ENCODE measurements around the gene PARVG.

The PARVG gene

DNA sequence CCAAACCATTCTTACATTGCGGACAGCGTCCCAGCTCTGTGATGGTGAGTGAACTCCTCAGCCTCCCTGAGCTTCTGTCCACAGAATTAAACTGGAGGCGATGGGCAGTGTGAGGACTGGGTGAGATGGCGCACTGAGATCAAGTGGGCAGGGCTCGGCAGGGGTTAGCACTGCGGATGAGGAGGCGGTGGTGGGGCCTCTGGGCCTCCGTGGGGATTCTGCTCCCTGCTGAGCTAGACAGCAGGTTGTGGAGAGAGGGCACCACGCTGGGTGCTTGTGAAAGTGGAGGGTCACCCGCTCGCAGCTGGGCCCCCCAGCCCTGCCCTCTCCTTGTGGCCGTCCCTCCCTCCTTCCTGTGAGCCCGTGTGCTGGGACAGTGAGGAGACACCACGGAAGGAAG lies 25.6 kb upstream of the PARVG start:
- DNase-seq (ENCODE audit: low read depth in 2 of 2): no peak

DNA sequence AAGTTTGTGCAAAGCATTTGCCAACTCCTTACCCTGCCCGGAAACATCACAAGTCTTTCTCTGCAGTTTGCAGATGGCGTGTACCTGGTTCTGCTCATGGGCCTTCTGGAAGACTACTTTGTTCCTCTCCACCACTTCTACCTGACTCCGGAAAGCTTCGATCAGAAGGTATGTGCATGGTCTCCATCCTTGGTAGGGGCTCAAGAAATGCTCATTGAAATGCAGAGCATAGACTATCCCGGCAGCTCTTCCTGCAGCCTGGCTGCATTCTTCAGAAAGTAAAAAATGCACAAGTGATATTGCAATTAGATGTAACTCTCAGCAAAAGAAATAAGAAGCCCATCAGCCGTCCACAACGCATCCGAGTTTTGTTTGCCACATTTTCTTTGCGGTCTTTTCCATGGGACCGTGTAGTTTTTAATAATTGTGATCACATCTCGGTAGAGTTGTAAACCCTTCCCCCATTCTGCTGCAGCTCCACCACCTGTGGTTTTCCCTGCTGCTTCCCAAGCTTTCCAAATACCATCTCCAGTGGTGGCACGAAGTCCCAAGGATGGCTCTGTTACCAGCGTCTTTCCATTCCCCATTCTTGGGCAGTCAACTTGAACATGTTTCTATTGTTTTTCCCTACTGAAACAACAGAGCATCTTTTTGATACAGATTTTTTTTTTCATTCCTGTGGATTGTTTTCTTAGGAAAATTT lies 22.7 kb upstream of the PARVG start:
- DNase-seq (ENCODE audit: low read depth in 2 of 2): no peak

DNA sequence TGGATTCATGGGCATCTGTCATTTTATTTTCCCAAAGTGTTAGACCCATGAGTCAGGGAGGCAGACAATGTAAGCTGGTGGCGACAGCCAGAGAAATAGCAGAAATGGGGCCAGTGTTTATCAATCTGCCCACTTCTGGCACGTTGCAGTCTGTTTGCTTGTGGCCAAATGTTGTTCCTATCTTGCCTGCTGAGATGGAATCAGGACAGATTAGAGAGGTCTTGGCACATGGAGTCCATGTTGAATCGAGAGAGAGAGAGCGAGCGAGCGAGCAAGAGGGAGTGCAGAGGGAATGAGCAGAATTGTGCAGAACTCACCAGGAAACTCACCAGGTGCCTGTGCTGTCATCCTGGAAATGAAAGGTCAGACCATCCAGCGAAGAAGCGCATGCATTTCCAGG lies 21.9 kb upstream of the PARVG start:
- no peak for DNase-seq (ENCODE audit: low read depth in 2 of 2)

DNA sequence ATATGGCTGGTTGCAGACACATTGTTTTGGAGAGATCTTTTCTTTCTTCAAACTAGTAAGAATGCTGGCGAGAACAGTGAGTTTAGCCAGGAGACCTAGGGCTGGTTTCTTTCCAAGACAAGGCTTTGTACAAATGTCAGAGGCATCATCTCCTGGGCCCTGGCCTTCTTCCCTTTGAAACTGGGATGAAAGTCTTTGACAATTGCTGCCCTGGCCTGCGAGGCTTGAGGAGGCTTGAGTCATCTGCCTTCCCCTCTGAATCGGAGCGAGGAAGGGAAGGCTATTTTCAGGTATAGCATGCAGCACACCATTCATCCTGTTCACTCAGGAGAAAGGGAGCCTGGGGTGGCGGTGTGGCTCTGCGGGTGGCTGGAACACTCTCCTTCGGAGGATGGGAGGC lies 21.5 kb upstream of the PARVG start:
- no peak for DNase-seq (ENCODE audit: low read depth in 2 of 2)

DNA sequence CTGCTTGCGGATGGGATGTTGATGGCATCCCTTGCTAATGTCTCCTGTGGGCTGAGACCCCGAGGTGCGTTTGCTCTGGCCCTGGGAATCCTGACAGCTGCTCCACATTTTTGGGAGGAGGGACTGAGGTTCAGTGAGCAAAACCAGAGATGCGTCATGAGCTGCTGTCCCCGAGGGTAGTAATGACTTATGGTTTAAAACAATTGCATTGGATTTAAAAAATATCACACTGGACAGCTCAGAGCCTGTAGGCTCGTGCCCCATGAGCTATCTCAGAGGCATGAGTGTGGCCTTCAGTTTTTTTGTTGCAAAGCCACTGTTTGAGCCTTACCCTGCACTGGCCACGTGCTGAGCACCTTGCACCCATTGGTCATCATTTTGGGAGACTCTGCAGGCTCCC lies 20.9 kb upstream of the PARVG start:
- no peak for DNase-seq (ENCODE audit: low read depth in 2 of 2)

DNA sequence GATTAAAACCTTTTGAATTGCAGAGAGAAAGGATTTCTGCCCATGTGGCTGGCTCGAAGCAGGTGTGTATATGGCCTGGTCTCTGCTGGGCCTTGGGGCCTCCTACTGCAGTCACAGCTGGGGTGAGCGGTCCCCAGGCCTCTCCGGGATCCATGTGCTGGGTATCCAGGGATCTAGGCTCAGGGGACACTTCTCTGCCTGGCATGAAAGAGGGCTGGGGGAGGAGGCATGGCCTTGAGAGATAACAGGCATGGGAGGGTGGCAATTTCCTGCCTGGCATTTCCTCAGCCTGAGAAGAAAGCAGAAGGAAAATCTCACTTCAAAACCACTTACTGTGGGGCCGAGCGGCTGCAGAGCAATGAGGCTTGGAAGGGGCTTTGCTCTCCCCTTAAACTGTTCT lies 20.3 kb upstream of the PARVG start:
- DNase-seq (ENCODE audit: low read depth in 2 of 2): no peak

DNA sequence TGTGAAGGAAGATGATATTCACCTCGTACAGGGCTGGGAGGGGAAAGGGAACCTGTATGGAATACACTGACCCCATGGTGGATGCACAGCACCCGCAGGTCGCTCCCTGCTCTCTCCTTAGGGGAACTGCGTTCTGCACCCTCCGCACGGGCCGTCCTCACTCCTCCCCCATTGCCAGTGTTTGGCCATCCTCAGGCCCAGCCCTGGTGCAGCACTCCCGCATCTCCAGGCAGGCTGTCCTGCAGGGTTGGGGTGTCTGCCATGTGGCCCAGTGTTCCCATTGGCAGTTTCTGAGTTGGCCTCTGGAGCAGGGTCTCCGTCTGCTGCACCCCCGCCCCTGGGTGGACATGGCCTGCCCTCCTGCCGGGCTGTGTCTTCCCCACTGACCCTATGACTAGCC lies 19.1 kb upstream of the PARVG start:
- DNase-seq (ENCODE audit: low read depth in 2 of 2): no peak

DNA sequence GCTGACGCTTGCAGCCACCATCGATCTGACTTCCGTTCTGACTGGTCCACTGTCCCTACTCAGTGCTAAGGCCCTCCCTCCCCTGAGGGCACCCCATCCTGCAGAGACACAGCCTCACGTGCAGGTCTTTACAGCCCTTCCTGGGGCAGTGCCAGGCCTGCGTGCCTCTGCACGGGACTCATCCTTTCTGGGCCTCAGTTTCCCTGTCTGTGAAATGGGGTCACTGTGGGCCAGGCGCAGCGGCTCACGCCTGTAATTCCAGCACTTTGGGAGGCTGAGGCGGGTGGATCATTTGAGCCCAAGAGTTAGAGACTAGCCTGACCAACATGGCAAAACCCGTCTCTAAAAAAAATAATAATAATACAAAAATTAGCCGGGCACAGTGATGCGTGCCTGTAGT lies 17.8 kb upstream of the PARVG start:
- no peak for DNase-seq (ENCODE audit: low read depth in 2 of 2)

DNA sequence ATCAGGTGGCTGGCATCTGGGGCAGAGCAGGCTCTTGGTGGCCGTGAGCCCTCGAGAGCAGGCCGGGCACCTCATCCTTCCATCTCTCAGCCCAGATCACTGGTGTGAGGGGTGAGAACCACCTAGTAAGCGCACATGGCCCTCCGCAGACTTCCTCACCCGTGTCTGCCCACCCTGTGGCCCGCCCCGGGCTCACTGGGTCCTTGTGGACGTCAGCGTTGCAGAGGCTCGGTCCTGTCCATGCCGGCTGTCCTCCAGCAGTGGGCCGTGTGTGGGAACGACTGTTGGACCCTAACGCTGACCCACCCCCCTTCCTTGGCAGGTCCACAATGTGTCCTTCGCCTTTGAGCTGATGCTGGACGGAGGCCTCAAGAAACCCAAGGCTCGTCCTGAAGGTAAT lies 17.2 kb upstream of the PARVG start:
- DNase-seq (ENCODE audit: low read depth in 2 of 2): no peak

DNA sequence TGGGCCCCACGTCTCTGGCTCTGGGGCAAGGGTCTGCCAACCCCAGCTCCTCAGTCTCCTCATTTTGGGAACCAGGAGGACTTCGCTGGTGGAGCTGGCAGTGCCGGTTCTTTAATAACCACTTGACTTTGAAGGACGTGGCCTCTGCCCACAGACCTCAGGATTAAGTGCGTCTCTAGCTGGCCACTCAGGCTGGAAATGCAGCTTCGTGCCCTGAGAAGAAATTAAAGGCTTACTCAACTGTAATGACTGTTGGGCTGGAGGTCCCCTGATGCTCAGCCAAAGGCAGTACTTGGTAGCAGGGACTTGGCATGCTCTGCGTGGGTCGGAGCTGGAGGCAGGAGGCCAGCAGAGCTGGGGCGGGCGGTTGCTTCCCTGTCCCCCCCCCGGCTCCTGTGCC lies 16.7 kb upstream of the PARVG start:
- DNase-seq (ENCODE audit: low read depth in 2 of 2): no peak

DNA sequence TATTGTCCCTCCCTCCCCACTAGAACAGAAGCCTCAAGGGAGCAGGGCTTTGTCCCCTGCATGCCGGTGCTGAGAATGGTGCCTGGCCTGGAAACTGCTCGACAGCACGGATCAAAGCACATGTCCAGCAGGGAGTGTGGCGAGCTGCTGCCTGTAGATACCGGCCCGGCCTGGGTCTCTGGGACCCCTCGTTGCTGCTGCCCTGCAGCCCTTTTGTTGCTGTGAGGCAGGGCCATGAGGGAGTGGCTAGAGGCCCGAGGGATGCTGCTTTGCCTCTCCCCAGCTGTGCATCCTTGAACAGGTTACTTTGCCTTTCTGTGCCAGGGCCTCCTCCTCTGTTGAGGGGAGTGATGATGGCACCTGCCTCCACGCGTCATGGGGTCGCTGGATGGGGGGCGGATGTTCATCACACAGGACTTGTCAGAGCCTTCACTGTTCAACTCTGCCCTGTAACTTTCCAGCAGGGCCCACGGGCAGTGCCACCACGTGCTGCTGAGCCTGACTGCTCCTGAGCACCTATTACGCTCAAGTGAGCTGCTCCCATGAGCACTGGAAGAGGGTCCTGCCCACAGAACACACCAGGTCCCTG lies 15.3 kb upstream of the PARVG start:
- DNase-seq (ENCODE audit: low read depth in 2 of 2): no peak

DNA sequence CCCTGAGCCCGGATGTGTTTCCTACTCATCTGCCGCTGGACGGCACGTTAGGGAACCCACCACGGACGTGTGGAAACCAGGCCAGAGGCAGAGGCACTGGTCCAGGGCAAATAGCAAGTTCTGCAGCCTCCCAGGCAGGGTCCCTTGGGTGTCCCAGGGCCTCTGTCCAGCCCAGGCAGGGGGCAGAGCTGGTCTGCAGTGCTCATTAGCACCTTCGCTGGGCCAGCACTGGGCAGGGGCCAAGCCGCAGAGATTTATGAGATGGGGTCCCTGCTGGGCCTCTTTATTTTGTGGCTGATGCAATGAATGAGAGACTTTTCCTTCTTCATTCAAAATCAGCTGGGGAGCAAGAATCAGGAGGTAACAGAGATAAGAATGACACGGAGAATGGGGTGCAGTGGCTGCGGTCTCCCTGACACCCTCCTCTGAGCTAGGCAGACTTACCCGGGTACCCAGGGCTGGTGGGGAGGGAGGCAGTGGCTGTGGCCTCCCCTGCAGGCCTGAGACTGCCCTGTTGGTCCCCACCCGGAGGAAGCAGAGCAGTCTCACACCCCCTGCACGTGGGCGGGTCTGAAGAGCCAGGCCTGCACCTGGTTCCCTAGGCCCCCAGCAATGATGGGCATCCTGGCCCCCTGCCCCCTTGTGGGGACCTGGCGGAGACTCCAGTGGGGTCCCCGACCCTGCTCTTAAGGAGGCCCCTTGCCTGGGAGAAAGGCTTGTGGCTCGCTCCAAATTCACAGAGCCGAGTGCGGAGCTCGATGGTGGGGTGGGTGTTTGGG lies 14.0 kb upstream of the PARVG start:
- DNase-seq (ENCODE audit: low read depth in 2 of 2): no peak

DNA sequence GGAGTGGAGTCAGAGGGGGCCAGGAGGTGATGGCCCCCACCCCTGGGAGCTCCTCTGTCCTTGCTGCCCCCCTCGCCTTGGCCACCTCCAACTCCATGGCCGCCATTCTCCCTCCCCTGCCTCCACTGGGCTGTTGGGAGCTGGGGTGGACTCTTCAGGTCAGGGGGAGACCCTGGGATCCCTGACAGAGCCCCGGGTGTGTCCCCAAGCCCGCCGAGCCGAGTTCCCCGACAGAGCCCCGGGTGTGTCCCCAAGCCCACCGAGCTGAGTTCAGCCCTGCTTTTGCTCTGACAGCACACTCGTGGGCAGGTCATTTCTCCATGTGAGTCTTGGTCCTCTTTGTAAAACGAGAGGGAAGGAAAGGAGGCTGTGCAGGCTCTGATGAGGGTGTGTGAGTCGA lies 13.2 kb upstream of the PARVG start:
- no peak for DNase-seq (ENCODE audit: low read depth in 2 of 2)

DNA sequence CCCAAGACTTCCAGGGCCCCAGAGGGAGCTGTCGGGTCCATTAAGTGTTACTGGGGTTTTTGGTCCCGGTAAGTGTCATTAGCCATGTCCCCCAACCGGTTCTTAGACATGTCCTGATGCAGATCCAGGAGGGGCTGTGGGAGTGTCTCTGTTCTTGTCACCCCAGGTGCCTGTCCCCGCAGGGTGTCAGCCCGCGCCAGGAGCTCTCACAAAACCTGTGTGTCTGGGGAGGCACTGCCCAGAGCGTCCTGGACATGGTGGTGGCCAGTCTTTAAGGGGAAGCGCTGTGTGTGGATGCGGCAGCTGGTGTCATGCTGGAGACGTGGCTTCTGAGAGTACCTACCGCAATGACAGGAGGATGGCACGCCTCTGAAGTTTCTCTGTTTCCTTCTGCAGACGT lies 12.5 kb upstream of the PARVG start:
- no peak for DNase-seq (ENCODE audit: low read depth in 2 of 2)

DNA sequence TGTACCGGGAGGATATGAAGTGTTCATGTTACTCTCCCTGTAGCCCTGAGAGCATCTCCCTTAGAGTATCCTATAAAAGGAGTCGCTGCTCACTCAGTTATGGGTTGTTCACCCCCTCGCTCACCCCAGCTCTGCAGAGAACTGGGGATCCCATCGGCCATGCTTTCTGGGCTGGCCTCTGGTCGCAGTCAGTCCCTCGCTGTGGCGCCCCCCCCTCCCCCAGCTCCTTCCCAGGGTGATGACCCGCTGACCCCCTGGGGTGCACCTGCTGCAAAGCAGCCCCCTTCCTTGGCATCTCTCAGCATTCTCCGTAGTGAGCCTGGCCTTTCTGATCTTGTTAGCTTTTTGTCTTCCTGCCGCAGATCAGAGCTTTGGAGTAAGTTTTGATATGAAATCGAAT lies 10.3 kb upstream of the PARVG start:
- DNase-seq (ENCODE audit: low read depth in 2 of 2): no peak

DNA sequence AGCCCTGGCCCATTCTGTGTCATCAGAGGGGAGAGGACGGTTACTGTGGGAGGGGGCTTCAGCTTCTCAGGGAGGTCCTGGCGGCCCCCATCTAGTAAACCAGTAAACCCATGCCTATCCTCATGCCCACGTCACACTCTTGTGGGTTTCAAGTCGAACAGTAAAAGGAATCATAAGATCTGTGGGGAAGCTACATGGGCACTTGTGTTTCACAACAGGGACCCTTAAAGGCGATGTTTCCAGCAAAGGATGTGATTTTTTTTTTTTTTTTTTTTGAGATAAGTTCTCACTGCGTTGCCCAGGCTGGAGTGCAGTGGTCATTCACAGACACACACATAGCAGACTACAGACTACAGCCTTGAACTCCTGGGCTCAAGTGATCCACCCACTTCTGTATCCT lies 9.2 kb upstream of the PARVG start:
- DNase-seq (ENCODE audit: low read depth in 2 of 2): no peak

DNA sequence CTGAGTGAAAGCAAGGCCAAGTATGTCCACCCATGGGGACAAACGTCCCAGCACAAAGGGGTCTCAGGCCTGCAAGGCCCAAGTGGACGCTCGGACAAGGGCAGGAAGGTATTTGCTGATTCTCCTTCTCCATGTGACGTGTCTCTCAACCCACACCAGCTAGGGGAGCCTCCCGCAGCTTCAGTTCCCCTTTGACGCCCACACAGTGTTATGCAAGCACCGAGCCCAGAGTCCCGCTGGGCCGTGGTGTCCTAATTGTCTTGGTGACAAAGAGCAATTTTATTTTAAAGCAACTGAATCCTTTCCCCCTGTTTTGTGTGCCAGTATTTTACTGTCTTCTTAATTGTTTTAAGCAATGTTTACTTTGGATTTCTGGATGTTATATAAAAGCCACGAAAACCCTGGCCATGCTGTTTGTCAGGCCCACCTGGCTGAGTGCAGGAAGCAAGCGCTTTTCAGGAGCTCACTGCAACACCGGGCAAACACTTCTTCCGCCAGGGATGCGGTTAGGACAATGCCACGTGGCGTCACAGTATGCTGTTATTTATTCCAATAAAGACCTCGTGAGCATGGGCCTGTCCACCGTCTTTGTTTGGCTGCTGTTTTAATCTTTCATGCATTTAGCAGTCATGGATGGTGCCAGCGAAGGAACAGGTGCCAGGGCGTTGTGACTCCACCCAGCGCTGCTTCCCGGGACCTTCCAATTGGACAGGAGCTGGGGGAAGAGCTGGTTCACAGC lies 8.2 kb upstream of the PARVG start:
- no peak for DNase-seq (ENCODE audit: low read depth in 2 of 2)

DNA sequence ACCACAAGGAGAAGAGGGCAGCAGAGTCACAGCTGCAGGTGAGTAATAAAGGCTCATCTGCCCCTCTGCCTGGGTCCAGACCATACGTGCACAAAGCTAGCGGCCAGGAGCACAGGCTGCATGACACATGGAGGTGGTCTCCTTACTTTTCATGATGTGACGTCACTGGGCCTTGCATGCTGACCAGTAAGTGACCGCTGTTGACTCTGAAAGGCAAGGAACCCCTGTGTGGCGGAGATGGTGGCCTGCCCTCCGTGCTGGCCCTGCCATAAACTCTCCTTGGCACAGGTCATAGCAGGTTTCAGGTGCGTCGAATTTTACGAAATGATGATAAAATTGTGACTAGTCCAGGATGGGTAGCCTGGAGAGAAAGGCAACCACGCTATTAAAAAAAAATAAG lies 7.6 kb upstream of the PARVG start:
- no peak for DNase-seq (ENCODE audit: low read depth in 2 of 2)

DNA sequence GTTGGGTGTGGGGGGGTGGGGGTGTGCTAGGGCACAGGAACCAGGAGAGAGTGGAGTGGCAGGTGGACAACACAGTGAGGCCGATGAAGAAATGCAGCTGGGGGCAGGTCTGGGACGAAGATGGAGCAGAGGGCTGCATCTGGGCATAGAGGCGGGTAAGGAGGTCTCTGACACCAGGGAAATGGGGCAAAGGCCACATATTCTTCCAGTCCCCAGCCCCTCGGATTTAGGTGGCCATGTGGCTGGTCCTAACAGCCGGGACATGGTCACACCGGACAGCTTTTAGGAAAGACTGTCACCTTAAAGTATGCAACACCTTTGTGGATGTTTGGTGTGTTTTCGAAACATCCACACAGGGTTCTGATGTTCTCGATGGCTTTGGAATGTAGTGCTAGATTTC lies 5.0 kb upstream of the PARVG start:
- no peak for DNase-seq (ENCODE audit: low read depth in 2 of 2)

DNA sequence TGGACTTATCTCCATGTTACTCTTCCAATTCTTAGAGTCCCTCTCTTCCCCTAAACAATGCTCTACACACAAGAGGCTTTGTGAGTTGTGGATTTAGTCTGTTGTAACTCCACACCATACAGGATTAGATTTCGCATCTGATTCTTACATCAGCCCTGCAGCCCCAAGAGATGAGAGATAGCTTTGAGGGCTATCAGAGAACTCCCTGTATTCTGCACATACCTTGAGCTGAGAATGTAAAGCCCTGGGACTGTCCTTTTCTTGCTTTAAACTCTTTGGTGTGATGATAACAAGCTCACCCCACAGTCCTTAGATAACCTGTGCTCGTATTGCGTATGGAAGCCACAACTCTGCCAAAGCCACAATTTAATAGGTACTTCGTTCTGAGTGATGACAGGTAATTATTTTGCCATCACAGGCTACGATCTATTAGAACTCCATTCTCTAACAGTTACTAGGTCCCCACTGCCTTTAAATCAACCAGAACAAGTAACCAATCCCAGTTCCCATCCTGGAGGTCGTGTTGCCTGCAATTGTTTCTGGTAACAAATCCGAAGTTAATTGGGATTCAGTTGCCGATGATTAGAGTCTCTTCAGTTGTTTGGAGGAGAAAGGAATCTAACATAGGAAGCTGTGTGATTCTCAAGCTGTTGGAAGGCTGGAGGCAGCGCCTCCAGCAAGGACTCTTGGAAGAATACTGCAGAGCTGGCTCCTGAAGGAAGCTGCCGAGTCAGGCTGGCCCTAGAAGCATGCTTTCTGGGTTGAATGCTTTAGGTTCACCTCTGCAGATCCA lies 1.3 kb upstream of the PARVG start:
- no peak for DNase-seq (ENCODE audit: low read depth in 2 of 2)

DNA sequence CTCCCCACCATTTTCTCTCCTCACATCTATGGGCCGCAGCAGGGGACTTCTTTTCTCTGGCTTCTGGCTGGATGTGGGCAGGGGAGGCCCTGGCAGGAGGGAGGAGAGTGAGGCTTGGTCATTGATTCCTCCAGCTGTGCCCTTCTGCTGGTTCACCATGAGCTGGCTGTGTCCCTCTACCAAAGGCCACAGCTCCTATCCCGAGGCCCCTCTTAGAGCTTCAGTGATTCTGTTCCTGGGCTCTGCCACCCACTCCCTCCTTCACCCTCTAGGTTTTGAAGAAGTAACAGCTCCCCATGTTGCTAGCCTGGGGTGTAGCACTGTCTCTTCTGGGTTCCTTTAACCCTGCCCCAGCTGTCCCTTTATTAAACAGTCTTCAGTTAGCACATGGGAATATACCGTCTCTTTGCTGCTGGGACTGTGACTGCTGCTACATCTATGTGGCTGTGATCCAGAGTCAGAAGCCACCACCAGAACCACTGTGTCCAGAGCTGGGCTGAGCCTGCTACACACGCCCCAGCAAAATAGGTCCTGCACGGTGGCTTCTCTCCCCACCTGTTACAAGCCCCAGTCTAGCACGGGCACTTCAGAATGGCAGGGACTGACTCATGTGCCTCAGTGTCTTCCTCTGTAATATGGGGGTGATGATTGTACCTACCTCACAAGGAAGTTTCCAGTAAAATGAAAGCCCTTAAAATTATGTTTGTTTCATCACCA lies 578 bp upstream of the PARVG start:
- no peak for DNase-seq (ENCODE audit: low read depth in 2 of 2)

All from stimulated activated CD8-positive, alpha-beta memory T cell treated with anti-CD3 and anti-CD28 coated beads, Interleukin-15, amount 100 ng/mL, for 4 hours (primary cell).